GM19193 (cell line): ENCODE results near the gene BRPF1.
A peak's percentile ranks its signal among the peaks of the same experiment; 100 is the strongest.

ENCODE experiments used
- POLR2A ChIP-seq: IDR thresholded peaks from 4 replicates; pipeline ENCODE4 v1.6.1; 2011; ENCODE audit not compliant: insufficient read depth, insufficient read length; ENCODE audit errors: extremely low read depth

Gene BRPF1

GRCh38 chr3:9745521-9745920 is 14.0 kb downstream of the BRPF1 start:
- TF ChIP-seq POLR2A: no peak

DNA sequence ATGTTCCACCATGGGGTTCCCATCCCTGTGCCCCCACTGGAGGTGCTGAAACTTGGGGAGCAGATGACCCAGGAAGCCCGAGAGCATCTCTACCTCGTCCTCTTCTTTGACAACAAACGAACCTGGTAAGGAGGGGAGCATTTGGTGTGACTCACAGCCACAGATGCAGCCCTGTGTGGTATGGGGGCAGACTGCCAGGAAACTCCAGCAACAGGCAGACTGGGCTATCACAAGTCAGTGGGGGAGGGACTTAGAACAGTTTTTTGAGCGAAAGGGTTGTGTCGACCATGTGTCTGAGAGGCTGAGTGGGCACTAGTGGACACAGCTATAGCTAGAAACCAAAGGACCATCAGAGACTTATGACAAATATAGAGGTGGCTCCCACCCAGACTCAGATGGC is 14.8 kb downstream of the BRPF1 start:
- no peak for TF ChIP-seq POLR2A

GRCh38 chr3:9747267-9747666 is 15.7 kb downstream of the BRPF1 start:
- no peak for TF ChIP-seq POLR2A

- no peak for TF ChIP-seq POLR2A
Observed at GRCh38 chr3:9748031-9748430, 16.5 kb downstream of the BRPF1 start.

- no peak for TF ChIP-seq POLR2A
Observed at GRCh38 chr3:9749296-9749644, 17.7 kb downstream of the BRPF1 start.

- peak; percentile 62 for TF ChIP-seq POLR2A
Observed at GRCh38 chr3:9749645-9750555, 18.4 kb downstream of the BRPF1 start, which contains the start of gene OGG1. OGG1 (plus strand) TSS chr3:9749952; CDS start chr3:9750287, 335 bp downstream.

- TF ChIP-seq POLR2A: no peak
Observed at GRCh38 chr3:9750556-9751411, 19.2 kb downstream of the BRPF1 start.

DNA sequence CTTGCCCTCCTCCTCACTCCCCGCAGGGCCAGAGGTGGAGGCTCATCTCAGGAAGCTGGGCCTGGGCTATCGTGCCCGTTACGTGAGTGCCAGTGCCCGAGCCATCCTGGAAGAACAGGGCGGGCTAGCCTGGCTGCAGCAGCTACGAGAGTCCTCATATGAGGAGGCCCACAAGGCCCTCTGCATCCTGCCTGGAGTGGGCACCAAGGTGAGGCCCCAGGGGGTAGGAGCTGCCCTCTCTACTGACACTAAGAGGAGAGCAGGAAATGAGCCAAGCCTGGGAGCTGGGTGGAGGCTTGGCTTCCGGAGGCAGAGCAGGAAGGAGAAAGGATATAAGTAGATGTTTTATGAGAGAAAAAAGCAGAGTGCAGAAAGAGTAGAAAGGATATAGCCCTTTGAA is 23.1 kb downstream of the BRPF1 start:
- no peak for TF ChIP-seq POLR2A

DNA sequence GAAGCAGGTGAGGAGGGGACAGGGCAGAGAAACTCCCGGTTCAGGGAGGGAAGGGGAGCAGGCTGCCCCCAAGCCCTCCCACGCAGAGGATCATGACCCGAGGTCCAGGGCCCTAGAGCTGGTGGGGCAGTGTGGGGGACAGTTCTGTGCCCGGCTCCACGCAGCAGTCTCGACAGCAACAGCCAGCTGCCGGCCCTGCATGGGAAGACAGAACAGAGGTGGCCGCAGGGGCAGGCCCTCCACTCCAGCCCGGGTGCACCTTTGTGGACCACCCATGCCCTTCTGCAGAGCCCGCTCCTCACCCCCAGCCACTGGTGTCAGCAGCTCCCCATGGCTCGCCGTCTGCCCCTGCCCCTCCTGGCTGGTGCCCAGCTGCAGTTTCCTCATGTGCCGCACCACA is 25.9 kb downstream of the BRPF1 start:
- TF ChIP-seq POLR2A: no peak

GRCh38 chr3:9760779-9761505 is 29.4 kb downstream of the BRPF1 start:
- no peak for TF ChIP-seq POLR2A

GRCh38 chr3:9761919-9762318 is 30.4 kb downstream of the BRPF1 start:
- TF ChIP-seq POLR2A: no peak

GRCh38 chr3:9762871-9763270 is 31.3 kb downstream of the BRPF1 start:
- TF ChIP-seq POLR2A: no peak

DNA sequence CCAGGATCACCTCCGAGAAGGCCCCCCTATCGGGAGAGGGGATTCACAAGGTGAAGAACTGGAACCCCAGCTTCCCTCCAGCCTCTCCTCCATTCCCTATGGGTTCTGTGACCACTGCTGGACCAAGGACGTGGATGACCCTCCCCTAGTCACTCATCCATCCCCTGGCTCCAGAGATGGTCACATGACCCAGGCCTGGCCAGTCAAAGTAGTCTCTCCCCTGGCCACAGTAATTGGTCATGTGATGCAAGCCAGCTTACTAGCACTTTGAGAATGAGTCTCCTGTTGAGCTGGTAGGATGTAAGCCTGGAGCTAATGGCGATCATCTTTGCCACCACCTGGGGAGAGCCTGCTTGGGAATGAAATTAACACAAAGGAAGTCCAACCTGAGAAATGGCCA is 34.3 kb downstream of the BRPF1 start:
- no peak for TF ChIP-seq POLR2A

- TF ChIP-seq POLR2A: no peak
Observed at GRCh38 chr3:9767418-9767817, 35.9 kb downstream of the BRPF1 start.

DNA sequence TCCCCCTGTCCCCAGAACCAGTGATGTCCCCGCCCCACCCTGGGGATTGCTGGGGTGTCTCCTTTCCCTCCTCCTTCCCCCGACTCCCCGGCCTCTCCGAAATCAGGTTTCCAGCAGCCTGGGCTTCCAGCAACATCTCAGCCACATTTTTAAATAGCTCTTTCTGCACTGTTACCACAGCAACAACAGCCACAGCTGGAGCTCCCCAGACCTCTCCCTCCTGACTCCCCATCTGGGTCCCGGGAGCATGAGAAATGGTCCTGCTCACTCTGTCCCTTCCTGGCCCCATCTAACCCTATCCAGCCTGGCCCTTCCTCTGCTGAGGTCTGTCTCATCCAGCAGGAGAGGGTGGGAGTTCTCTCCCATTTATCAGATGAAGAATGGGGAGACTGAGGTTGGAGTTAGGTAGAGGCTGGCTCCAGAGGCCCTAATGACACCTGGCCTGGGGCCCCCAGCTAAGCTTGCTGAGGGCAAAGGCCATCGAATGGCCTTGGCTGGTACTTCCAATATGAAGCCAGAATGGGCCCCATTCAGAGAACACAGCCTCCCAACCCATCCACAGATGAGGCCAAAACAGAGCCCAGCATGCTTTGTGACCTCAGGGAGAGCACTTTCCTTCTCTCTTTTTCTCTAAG is 36.7 kb downstream of the BRPF1 start:
- no peak for TF ChIP-seq POLR2A

- no peak for TF ChIP-seq POLR2A
Observed at GRCh38 chr3:9769012-9769411, 37.5 kb downstream of the BRPF1 start.
